Left ventricle myocardium inferior (tissue), 1 donor: ENCODE data around the gene GAA. TPM values are rescaled to one million over a fixed set of nuclear protein-coding genes. Genes with fewer than 3 reads are reported as not detected.
"Not testable (repeated sequence)": the region's sequence is repeated elsewhere in the genome, so short reads cannot be mapped to it uniquely, and the experiment has no call there.

Experiments
- DNase-seq: peaks from one replicate; pipeline ENCODE4 v3.0.0-alpha.2; 2020
- H3K27ac ChIP-seq: fragments of 200-600 bp; replicated peaks from 2 replicates; pipeline ENCODE4 v1.8.0; 2021
- H3K27me3 ChIP-seq: fragments of 200-600 bp; 2 replicates; pipeline ENCODE4 v1.8.0; 2021; ENCODE audit warnings: low read depth
- H3K36me3 ChIP-seq: fragments of 200-600 bp; 2 replicates; pipeline ENCODE4 v1.8.0; 2021
- H3K4me1 ChIP-seq: fragments of 200-600 bp; 2 replicates; pipeline ENCODE4 v1.8.0; 2021
- H3K4me3 ChIP-seq: fragments of 200-600 bp; 2 replicates; pipeline ENCODE4 v1.8.0; 2021; ENCODE audit warnings: mild to moderate bottlenecking, moderate library complexity
- H3K9me3 ChIP-seq: fragments of 200-600 bp; replicated peaks from 2 replicates; pipeline ENCODE4 v1.8.0; 2021
- CTCF ChIP-seq: fragments of 200-600 bp; IDR thresholded peaks from 2 replicates; pipeline ENCODE4 v1.8.0; 2021; ENCODE audit warnings: antibody characterized with exemption, mild to moderate bottlenecking, borderline replicate concordance
- intact Hi-C: fragments of 100-400 bp; cut with micrococcal nuclease; formaldehyde crosslinking; loops from one replicate; pipeline ENCODE4 v1.11.0; 2022
- total RNA-seq: library from RNA; stranded (reverse); fragmentation: NEBNext Ultra II Directional; extraction: Animal tissue kit (Norgen Biotek cat#: 25700); gene quantifications from one replicate; pipeline ENCODE4 v1.2.1, GENCODE V29; 2021
- donor health status: DM: no; HTN: yes; CAD: no; lungs with severe emphysema.

Gene GAA
- total RNA-seq, 1 donor from 2014 or later: 44.4 TPM

GRCh38 chr17:80147035-80147822 is 45.8 kb downstream of the GAA start, which contains the start of gene EIF4A3:
Gene EIF4A3, minus strand, starts transcription at chr17:80147128. Its CDS starts 167 bp downstream, at chr17:80146961.
- Histone ChIP-seq H3K36me3 (peaks cover 21% of the 10 kb centered on the region), H3K4me3 (peak within 1 kb of the TSS; percentile 99), H3K4me1 (peaks cover 44% of the 10 kb centered on the region), H3K27ac (peak within 1 kb of the TSS; percentile 96), H3K27me3 (no peaks in the 10 kb centered on the region), H3K9me3 (no peaks in the 10 kb centered on the region)
- TF ChIP-seq CTCF: peak; percentile 8
- peak; percentile 99 for DNase-seq
- intact Hi-C loops: no loop called here

GRCh38 chr17:80151333-80151732 is 50.0 kb downstream of the GAA start:
- DNase-seq: no peak
- H3K27me3 ChIP-seq: no peaks in the 10 kb centered on the region
- peaks cover 11% of the 10 kb centered on the region for H3K9me3 ChIP-seq
- peaks cover 19% of the 10 kb centered on the region for H3K4me1 ChIP-seq
- no peak overlapping the region for H3K27ac ChIP-seq
- no peak for TF ChIP-seq CTCF
- no peaks in the 10 kb centered on the region for H3K36me3 ChIP-seq
- no peak overlapping the region for H3K4me3 ChIP-seq
- intact Hi-C loops: no loop called here

- DNase-seq: no peak
- Histone ChIP-seq H3K4me1 (peaks cover 14% of the 10 kb centered on the region), H3K27me3 (no peaks in the 10 kb centered on the region), H3K36me3 (no peaks in the 10 kb centered on the region), H3K4me3 (no peak overlapping the region), H3K27ac (no peak overlapping the region), H3K9me3 (peaks cover 14% of the 10 kb centered on the region)
- TF ChIP-seq CTCF: no peak
- intact Hi-C loops: no loop called here
Measured at GRCh38 chr17:80152081-80152702, 50.8 kb downstream of the GAA start.

- no peaks in the 10 kb centered on the region for H3K27me3 ChIP-seq
- H3K4me1 ChIP-seq: peaks cover 6% of the 10 kb centered on the region
- TF ChIP-seq CTCF: no peak
- no peaks in the 10 kb centered on the region for H3K36me3 ChIP-seq
- H3K27ac ChIP-seq: no peak overlapping the region
- no peak overlapping the region for H3K4me3 ChIP-seq
- intact Hi-C loops: no loop called here
- no peak for DNase-seq
- H3K9me3 ChIP-seq: peaks cover 14% of the 10 kb centered on the region
Measured at GRCh38 chr17:80153004-80153403, 51.6 kb downstream of the GAA start.

GRCh38 chr17:80154166-80154565 is 52.8 kb downstream of the GAA start:
- no peak for TF ChIP-seq CTCF
- no peaks in the 10 kb centered on the region for H3K4me1 ChIP-seq
- H3K9me3 ChIP-seq: peaks cover 14% of the 10 kb centered on the region
- no peak overlapping the region for H3K27ac ChIP-seq
- DNase-seq: no peak
- H3K4me3 ChIP-seq: no peak overlapping the region
- no peaks in the 10 kb centered on the region for H3K36me3 ChIP-seq
- H3K27me3 ChIP-seq: no peaks in the 10 kb centered on the region
- intact Hi-C loops: no loop called here

- peaks cover 14% of the 10 kb centered on the region for H3K9me3 ChIP-seq
- H3K27ac ChIP-seq, H3K4me1 ChIP-seq, H3K36me3 ChIP-seq, H3K4me3 ChIP-seq, DNase-seq, H3K27me3 ChIP-seq, intact Hi-C loops: not testable (repeated sequence)
Measured at GRCh38 chr17:80155600-80155999, 54.2 kb downstream of the GAA start.
